PC-9 (cell line): ENCODE results near the gene ZDHHC5.

Experiments
- EZH2 ChIP-seq: fragments of 200-600 bp; sonication (generic); IDR thresholded peaks from 2 replicates; pipeline ENCODE4 v1.8.0; 2017; ENCODE audit warnings: antibody characterized with exemption, low read depth
- TF ChIP-seq, protein P1 (sequence below): fragments of 200-600 bp; sonication (generic); conservative IDR thresholded peaks from 2 replicates; pipeline ENCODE4 v1.6.1; 2017; ENCODE audit warnings: mixed run types, antibody characterized with exemption, mild to moderate bottlenecking, moderate library complexity

DNA sequence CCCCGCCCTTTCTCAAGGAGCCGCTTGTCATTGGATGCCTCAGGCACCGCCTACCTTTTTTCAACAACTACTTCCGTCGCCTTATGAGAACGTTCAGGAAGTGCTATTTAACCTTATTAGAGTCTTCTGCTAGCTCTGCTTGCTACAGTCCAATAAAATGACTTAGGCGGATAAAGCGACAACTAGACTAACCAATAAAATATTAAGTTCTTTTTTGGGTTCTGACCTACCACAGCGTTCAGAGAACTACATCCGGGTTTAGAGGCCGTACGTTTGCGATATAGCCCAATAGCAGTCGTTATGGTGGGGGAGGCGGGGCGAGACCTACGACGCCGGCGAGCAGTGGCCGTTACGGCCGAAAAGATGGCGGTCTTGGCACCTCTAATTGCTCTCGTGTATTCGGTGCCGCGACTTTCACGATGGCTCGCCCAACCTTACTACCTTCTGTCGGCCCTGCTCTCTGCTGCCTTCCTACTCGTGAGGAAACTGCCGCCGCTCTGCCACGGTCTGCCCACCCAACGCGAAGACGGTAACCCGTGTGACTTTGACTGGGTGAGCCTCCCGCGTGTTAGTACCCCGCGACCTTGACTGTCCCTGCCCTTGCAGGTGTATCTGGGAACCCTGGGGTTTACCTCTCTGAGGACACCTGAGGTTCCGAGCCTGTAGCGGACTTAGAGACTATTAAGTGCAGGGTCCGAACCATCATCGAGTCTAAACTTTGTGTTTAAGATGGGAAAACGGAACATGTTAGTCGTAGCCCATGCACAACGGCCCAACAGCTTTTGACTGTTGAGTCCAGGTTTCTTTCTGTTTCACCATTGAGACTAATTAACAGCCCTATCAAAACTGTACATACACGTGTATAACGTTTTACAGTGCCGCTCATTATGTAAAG, 44.6 kb downstream of the ZDHHC5 start, which contains the start of gene TMX2:
- TF ChIP-seq, protein P1, sequence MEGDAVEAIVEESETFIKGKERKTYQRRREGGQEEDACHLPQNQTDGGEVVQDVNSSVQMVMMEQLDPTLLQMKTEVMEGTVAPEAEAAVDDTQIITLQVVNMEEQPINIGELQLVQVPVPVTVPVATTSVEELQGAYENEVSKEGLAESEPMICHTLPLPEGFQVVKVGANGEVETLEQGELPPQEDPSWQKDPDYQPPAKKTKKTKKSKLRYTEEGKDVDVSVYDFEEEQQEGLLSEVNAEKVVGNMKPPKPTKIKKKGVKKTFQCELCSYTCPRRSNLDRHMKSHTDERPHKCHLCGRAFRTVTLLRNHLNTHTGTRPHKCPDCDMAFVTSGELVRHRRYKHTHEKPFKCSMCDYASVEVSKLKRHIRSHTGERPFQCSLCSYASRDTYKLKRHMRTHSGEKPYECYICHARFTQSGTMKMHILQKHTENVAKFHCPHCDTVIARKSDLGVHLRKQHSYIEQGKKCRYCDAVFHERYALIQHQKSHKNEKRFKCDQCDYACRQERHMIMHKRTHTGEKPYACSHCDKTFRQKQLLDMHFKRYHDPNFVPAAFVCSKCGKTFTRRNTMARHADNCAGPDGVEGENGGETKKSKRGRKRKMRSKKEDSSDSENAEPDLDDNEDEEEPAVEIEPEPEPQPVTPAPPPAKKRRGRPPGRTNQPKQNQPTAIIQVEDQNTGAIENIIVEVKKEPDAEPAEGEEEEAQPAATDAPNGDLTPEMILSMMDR: no peak
- TF ChIP-seq EZH2: no peak
